Neural cell (in vitro differentiated cells): ENCODE data around the gene LNX2. TPM values are rescaled to one million over a fixed set of nuclear protein-coding genes. Genes with fewer than 3 reads are reported as not detected.

ENCODE experiments used
- H2AFZ ChIP-seq: fragments of 200-600, 300-800 bp; sonication (generic), shearing (Covaris generic); 2 replicates; pipeline ENCODE4 v1.6.0; 2014; ENCODE audit warnings: low read depth, mild to moderate bottlenecking, antibody characterized with exemption, low read length, moderate library complexity
- H3F3A ChIP-seq: fragments of 200-600 bp; shearing (Covaris generic); 2 replicates; pipeline ENCODE4 v1.6.1; 2016; ENCODE audit warnings: mild to moderate bottlenecking, moderate library complexity, mixed read lengths, antibody characterized with exemption, low read length; ENCODE audit not compliant: insufficient read depth, poor library complexity, severe bottlenecking
- H3K27ac ChIP-seq: fragments of 200-600, 300-800 bp; sonication (generic), shearing (Covaris generic); 2 replicates; pipeline ENCODE4 v1.5.1; 2014; ENCODE audit warnings: mild to moderate bottlenecking, low read length, moderate library complexity
- H3K27me3 ChIP-seq: fragments of 300-800, 200-600 bp; sonication (generic), shearing (Covaris generic); 2 replicates; pipeline ENCODE4 v1.6.0; 2014; ENCODE audit warnings: mild to moderate bottlenecking, low read depth, low read length, moderate library complexity; ENCODE audit not compliant: insufficient read depth
- H3K36me3 ChIP-seq: fragments of 300-800, 200-600 bp; sonication (generic), shearing (Covaris generic); 2 replicates; pipeline ENCODE4 v1.5.1; 2014; ENCODE audit warnings: mild to moderate bottlenecking, antibody characterized with exemption, low read length, moderate library complexity; ENCODE audit not compliant: insufficient read depth
- H3K4me2 ChIP-seq: fragments of 300-800, 200-600 bp; sonication (generic), shearing (Covaris generic); 2 replicates; pipeline ENCODE4 v1.6.0; 2014; ENCODE audit warnings: mild to moderate bottlenecking, low read length
- H3K4me3 ChIP-seq: fragments of 300-800, 200-600 bp; sonication (generic), shearing (Covaris generic); 2 replicates; pipeline ENCODE4 v1.5.1; 2014; ENCODE audit warnings: mild to moderate bottlenecking, low read length, moderate library complexity
- H3K79me2 ChIP-seq: fragments of 200-600 bp; shearing (Covaris generic); replicated peaks from 2 replicates; pipeline ENCODE4 v1.6.0; 2014; ENCODE audit warnings: mild to moderate bottlenecking, low read length, moderate library complexity; ENCODE audit not compliant: insufficient read depth
- H3K9ac ChIP-seq: fragments of 300-800, 200-600 bp; sonication (generic), shearing (Covaris generic); 2 replicates; pipeline ENCODE4 v1.6.1; 2016; ENCODE audit warnings: mild to moderate bottlenecking, low read length, mixed read lengths
- H3K9me2 ChIP-seq: fragments of 200-600 bp; shearing (Covaris generic); 2 replicates; pipeline ENCODE4 v1.6.1; 2016; ENCODE audit warnings: mild to moderate bottlenecking, low read length, mixed read lengths; ENCODE audit not compliant: insufficient read depth
- H3K9me3 ChIP-seq: fragments of 200-600, 300-800 bp; sonication (generic), shearing (Covaris generic); 2 replicates; pipeline ENCODE4 v1.6.1; 2016; ENCODE audit warnings: mild to moderate bottlenecking, mixed run types, low read length, moderate library complexity, mixed read lengths
- H4K20me1 ChIP-seq: fragments of 200-600 bp; shearing (Covaris generic); 2 replicates; pipeline ENCODE4 v1.6.1; 2016; ENCODE audit warnings: mild to moderate bottlenecking, mixed run types; ENCODE audit not compliant: insufficient read depth
- EP300 ChIP-seq: fragments of 450-650 bp; conservative IDR thresholded peaks from 2 replicates; pipeline ENCODE4 v1.6.1; 2014; ENCODE audit warnings: antibody characterized with exemption, mild to moderate bottlenecking, moderate library complexity; ENCODE audit not compliant: poor library complexity, severe bottlenecking
- EZH2 ChIP-seq: fragments of 200-600, 300-800 bp; shearing (Covaris generic), sonication (generic); IDR thresholded peaks from 2 replicates; pipeline ENCODE4 v1.6.1; 2014; ENCODE audit warnings: antibody characterized with exemption, low read length, borderline replicate concordance, mild to moderate bottlenecking; ENCODE audit not compliant: insufficient read depth, poor library complexity, severe bottlenecking
- MXI1 ChIP-seq: fragments of 450-650 bp; conservative IDR thresholded peaks from 2 replicates; pipeline ENCODE4 v1.6.1; 2014; ENCODE audit warnings: antibody characterized with exemption, mild to moderate bottlenecking; ENCODE audit not compliant: poor library complexity, severe bottlenecking
- POLR2AphosphoS5 ChIP-seq: IDR thresholded peaks from 2 replicates; pipeline ENCODE4 v1.6.1; 2012
- RAD21 ChIP-seq: fragments of 450-650 bp; conservative IDR thresholded peaks from 2 replicates; pipeline ENCODE4 v1.6.1; 2014; ENCODE audit warnings: antibody characterized with exemption, mild to moderate bottlenecking, moderate library complexity
- SMC3 ChIP-seq: fragments of 450-650 bp; conservative IDR thresholded peaks from 2 replicates; pipeline ENCODE4 v1.6.1; 2014; ENCODE audit warnings: antibody characterized with exemption, mild to moderate bottlenecking, moderate library complexity; ENCODE audit not compliant: poor library complexity
- TAF1 ChIP-seq: IDR thresholded peaks from 2 replicates; pipeline ENCODE4 v1.6.1; 2012; ENCODE audit warnings: low read depth
- polyA plus RNA-seq: library from polyadenylated mRNA; depleted of rRNA; stranded (reverse); fragments of >200 nt; gene quantifications from 2 replicates; pipeline ENCODE4 v1.2.3, GENCODE V29; 2014
- TF ChIP-seq, protein P1 (sequence below): IDR thresholded peaks from 2 replicates; pipeline ENCODE4 v1.6.1; 2012; ENCODE audit warnings: borderline replicate concordance
- TF ChIP-seq, protein P2 (sequence below): fragments of 450-650 bp; IDR thresholded peaks from 2 replicates; pipeline ENCODE4 v1.5.1; 2014; ENCODE audit warnings: antibody characterized with exemption, mild to moderate bottlenecking, moderate library complexity; ENCODE audit not compliant: poor library complexity, severe bottlenecking

Gene LNX2
- polyA plus RNA-seq, 1 donor from 2014 or later, result 4.2 TPM

DNA sequence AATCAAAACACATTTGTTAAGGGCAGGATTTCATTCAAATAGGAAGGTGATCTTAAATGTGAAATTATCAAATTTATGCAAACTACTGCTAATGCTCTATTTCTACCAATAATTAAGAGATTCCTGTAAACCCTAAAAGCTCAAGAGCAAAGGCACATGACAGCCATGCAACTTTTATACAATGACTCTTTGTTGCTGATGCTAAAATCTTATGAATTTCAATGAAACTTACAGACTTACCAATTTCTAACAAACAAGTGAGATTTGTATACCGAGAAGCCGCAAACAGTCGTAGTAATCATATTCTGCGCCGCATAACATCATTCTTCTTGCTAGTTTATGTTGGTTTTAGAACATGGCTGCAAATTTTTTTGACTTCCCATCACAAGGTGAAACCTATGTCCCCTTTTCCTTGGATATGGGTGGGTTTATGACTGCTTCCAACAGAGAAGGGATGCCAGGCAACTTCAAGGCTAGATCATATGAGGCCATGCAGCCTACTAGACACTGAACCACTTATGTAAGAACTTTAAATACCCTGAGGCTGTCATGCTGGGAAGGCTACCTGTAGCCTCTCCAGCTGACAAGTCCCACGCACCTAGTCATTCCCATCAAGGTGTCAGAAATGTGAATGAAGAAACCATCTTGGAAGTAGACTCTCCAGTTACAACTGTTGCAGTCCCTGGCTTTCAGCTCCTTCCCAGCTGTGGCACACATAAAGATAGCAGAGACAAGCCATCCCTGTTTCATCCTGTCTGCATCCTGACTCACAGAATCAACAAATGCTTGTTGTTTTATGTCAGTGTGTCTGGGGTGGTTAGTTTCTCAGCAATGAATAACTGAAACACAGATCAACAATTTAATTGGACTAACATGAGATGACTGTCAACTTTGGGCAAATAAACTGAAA is 42.0 kb downstream of the LNX2 start:
- Histone ChIP-seq H3K4me2 (no peak overlapping the region), H2AFZ (no peak overlapping the region), H3K36me3 (no peaks in the 10 kb centered on the region), H3K9me3 (no peaks in the 10 kb centered on the region), H3K79me2 (no peaks in the 10 kb centered on the region), H3F3A (no peaks in the 10 kb centered on the region), H3K4me3 (no peak overlapping the region), H4K20me1 (no peaks in the 10 kb centered on the region), H3K27me3 (no peaks in the 10 kb centered on the region), H3K27ac (no peak overlapping the region), H3K9ac (no peak overlapping the region), H3K9me2 (no peaks in the 10 kb centered on the region)
- TF ChIP-seq TAF1, result no peak
- no peak for TF ChIP-seq MXI1
- TF ChIP-seq, protein P1, sequence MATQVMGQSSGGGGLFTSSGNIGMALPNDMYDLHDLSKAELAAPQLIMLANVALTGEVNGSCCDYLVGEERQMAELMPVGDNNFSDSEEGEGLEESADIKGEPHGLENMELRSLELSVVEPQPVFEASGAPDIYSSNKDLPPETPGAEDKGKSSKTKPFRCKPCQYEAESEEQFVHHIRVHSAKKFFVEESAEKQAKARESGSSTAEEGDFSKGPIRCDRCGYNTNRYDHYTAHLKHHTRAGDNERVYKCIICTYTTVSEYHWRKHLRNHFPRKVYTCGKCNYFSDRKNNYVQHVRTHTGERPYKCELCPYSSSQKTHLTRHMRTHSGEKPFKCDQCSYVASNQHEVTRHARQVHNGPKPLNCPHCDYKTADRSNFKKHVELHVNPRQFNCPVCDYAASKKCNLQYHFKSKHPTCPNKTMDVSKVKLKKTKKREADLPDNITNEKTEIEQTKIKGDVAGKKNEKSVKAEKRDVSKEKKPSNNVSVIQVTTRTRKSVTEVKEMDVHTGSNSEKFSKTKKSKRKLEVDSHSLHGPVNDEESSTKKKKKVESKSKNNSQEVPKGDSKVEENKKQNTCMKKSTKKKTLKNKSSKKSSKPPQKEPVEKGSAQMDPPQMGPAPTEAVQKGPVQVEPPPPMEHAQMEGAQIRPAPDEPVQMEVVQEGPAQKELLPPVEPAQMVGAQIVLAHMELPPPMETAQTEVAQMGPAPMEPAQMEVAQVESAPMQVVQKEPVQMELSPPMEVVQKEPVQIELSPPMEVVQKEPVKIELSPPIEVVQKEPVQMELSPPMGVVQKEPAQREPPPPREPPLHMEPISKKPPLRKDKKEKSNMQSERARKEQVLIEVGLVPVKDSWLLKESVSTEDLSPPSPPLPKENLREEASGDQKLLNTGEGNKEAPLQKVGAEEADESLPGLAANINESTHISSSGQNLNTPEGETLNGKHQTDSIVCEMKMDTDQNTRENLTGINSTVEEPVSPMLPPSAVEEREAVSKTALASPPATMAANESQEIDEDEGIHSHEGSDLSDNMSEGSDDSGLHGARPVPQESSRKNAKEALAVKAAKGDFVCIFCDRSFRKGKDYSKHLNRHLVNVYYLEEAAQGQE, result no peak
- no peak for TF ChIP-seq EP300
- TF ChIP-seq POLR2AphosphoS5, result no peak
- TF ChIP-seq EZH2, result no peak
- no peak for TF ChIP-seq SMC3
- no peak for TF ChIP-seq RAD21
- TF ChIP-seq, protein P2, sequence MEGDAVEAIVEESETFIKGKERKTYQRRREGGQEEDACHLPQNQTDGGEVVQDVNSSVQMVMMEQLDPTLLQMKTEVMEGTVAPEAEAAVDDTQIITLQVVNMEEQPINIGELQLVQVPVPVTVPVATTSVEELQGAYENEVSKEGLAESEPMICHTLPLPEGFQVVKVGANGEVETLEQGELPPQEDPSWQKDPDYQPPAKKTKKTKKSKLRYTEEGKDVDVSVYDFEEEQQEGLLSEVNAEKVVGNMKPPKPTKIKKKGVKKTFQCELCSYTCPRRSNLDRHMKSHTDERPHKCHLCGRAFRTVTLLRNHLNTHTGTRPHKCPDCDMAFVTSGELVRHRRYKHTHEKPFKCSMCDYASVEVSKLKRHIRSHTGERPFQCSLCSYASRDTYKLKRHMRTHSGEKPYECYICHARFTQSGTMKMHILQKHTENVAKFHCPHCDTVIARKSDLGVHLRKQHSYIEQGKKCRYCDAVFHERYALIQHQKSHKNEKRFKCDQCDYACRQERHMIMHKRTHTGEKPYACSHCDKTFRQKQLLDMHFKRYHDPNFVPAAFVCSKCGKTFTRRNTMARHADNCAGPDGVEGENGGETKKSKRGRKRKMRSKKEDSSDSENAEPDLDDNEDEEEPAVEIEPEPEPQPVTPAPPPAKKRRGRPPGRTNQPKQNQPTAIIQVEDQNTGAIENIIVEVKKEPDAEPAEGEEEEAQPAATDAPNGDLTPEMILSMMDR, result no peak

DNA sequence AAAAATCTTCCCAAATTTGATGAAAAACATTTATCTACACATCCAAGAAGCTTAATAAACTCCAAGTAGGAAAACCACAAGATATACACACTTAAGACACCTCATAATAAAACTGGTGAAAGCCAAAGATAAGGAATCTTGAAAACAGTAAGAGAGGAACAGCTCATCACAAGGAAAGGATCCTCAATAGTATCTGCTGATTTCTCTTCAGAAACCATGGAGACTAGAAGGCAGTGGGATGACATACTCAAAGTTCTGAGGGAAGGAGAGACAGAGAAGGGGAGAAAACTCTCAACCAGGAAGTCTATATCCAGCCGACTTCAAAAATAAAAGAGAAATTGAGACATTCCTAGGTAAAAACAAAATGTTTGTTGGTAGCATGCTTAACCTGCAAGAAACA is 45.7 kb downstream of the LNX2 start:
- TF ChIP-seq, protein P1, result no peak
- TF ChIP-seq EZH2, result no peak
- TF ChIP-seq POLR2AphosphoS5, result no peak
- TF ChIP-seq, protein P2, result no peak
- no peak for TF ChIP-seq EP300
- TF ChIP-seq MXI1, result no peak
- no peak for TF ChIP-seq TAF1
- no peak for TF ChIP-seq SMC3
- TF ChIP-seq RAD21, result no peak
- Histone ChIP-seq H4K20me1 (no peaks in the 10 kb centered on the region), H3K27ac (no peak overlapping the region), H3K4me2 (no peak overlapping the region), H3K27me3 (no peaks in the 10 kb centered on the region), H3K9me2 (no peaks in the 10 kb centered on the region), H3K4me3 (no peak overlapping the region), H3K9ac (no peak overlapping the region), H3F3A (no peaks in the 10 kb centered on the region), H3K36me3 (no peaks in the 10 kb centered on the region), H2AFZ (no peak overlapping the region), H3K9me3 (no peaks in the 10 kb centered on the region), H3K79me2 (no peaks in the 10 kb centered on the region)
